GM18519 (cell line): ENCODE results near the gene CBFA2T3.
"Not testable (repeated sequence)": the region's sequence is repeated elsewhere in the genome, so short reads cannot be mapped to it uniquely, and the experiment has no call there.

Experiments used
- ATAC-seq: cut with Tn5 transposase; IDR thresholded peaks from one replicate; pipeline ENCODE4 v1.9.1; 2021; ENCODE audit warnings: mild to moderate bottlenecking, moderate library complexity; ENCODE audit not compliant: unreplicated experiment, low FRiP score

The CBFA2T3 gene

DNA sequence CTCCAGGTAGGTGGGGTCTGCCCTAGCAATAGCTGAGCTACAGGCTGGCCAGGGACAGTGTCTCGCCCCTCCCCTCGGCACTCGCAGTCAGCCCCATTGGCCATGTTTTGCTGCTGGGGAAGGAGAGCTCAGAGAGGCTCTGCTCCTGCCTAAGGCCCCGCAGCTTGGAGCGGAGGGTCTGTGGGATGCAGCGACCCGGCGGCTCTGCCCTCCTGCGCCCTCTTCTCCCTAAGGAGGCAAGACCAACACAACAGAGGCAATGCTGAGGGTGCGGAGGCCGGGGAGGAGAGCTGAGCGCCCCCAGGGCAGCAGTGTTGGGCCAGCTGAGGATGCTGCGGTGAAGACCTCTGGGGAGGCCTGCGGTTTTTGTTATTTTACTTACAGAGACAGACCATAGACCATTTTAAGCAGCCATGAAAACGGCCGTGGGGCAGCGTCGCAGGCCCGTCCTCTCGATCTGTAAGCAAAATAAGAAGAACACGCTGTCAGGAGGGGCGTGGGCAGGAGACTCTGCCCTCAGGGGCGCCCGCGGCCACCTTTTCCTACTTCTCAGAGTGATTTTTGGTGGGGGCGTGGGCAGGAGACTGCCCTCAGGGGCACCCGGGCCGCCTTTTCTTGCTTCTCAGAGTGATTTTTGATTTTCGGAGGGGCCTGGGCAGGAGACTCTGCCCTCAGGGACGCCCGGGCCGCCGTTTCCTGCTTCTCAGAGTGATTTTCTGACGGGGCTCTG lies 79.1 kb downstream of the CBFA2T3 start:
- no peak for ATAC-seq

DNA sequence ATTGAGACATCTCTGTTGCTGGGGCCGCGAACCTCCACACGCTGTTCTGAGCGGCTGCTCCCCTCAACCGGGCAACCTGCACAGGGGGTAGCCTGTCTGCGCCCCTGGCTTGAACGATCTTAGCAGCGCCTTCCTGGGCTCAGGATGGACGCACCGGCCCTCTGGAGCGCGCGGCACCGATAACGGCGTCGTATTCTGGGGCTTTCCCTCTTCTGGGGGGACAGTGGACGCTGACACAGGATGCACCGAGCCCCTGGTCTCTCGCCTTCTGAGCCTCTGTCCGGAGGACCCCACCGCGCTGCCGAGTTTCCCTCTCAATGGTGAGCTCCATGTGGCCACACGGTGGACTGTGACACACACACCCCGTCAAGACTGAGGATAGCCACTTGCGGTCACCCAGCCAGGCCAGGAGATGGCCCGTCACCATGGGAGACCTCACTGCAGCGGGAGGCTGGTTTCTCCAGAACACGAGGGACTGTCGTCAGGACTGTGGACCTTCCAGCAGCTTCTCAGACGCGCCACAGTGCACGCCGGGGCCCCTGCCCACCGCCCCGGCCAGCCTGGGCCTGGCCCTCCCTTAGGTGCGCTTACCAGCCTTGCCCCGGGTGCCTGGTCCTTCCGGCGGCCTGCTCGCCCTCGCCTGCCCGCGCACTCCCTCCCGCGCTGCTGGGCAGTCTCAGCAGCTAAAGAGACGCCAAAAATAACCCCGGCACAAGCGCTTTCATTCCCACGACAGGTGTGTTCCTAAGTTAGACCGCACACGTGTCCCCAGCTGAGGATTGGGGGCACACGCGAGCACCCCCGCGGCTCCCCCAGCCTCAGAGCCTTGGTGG lies 80.6 kb downstream of the CBFA2T3 start:
- ATAC-seq = no peak

DNA sequence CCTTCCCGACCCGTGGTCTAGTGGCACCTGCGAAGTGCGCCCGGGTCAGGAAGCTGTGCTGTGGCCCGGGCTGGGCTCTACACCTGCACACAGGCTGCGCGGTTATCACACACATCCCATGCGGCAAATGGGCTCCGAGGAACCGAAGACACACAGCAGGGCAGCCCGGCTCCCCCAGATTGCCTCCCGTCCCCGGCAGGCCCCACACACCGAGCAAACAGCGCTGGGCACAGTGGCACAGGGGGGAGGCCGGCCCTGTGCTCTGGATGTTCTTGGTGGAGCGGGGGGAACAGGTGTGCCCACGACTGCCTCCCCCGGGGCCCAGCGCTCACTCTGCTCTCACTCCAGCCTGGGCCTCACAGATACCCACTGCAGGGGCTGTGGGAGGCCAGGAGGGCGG lies 81.7 kb downstream of the CBFA2T3 start:
- no peak for ATAC-seq

DNA sequence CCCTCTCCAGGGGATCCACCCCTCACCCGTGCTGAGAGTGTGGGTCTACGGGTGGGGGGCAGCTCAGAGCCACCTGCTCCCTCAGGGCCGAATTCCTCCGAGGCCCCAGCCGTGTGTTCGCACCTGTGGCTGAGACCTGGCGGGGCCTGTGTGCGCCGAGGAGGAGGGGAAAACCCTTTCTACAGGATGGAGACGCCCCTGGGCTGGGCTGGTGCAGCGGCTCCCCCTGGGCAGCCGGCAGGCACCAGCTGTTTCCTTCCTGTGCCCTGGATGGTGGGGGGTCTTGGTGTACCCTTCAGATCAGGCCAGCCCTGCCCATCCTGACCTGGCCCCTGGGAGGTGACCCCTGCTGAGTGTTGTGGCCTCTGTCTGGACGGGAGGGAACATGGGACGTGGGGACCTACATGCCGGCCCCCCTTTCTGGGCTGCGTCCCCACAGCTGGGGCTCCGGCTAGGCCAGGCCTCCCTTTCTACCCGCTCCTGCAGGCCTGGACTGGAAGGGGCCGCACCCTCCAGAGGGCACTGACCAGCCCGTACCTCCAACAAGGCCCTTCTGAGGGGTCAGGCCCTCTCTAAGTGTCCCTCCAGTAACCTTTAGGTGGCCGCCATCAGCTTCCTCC lies 82.2 kb downstream of the CBFA2T3 start:
- no peak for ATAC-seq

DNA sequence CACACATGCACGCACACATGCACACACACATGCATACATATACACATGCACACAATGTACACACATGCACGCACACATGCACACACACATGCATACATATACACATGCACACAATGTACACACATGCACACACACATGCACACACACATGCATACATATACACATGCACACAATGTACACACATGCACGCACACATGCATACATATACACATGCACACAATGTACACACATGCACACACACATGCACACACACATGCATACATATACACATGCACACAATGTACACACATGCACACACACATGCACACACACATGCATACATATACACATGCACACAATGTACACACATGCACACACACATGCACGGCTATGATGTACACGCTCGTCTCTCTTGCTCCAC lies 82.7 kb downstream of the CBFA2T3 start:
- not testable (repeated sequence) for ATAC-seq

DNA sequence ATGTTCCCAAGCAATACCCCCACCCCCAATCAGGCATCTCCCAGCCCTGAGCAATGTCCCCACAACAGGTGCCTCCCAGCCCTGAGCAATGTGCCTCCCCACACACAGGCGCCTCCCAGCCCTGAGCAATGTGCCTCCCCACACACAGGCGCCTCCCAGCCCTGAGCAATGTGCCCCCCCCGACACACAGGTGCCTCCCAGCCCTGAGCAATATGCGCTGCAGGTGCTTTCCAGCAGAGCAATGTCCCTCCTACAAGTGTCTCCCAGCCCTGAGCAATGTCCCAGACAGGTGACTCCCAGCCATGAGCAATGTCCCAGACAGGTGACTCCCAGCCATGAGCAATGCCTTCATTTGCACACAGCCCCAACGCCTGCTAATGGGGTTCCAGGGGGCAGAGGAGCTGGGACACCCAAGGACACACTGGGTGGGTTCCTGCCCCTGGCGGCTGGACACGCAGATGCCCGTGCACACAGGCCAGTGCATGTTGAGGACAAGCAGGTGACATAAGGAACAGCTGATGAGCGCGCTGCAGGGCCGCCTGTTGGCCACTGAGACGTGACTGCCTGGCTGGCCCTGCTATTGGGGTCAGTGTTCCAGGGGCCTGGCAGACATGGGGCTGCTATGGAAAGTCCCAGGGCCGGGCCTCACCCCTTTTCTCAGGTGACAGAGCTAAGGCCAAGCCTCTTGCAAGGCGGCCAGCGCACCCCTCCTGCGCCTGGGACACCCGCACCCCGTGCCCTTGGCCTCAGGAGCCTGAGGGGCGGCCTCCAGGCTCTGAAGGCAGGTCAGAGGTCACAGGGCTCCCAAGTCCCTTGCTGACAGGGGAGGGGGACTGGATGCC lies 83.7 kb downstream of the CBFA2T3 start:
- ATAC-seq = no peak

DNA sequence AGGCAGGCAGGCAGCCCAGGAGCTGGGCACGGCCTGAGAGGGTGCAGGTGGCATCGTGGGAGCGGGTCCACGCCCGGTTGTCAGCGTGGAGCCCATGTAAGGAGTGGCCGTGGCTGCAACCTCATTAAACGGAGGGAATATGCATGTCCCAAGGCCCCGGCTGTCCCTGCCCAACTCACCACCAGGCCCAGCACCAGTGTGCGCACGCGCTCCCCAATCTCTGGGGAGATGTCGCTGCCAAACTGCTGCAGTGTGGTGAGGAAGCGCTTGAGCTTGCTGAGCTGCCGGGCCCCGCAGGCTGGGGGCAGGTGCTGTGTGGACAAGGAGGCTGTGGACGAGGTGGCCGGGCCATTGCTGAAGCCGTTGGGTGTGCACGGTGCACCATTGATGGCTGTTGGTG lies 84.9 kb downstream of the CBFA2T3 start:
- no peak for ATAC-seq

DNA sequence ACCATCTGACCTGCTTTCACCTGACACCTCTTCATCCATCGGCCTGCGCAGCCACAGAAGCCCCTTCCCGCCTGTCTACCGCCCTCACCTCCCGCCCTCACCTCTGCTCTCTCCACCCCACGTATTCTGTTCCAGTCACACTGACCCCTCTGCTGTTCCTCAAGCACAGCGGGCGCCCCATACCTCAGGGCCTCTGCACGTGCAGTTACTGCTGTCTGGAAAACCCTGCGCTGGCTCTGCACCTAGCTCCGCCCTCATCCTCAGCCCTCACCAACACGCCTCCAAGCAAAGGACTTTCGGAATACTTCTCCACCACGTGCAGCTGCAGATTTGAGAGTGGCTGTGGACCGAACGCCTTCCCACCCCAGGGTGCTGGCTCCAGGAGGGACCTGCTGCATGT lies 85.9 kb downstream of the CBFA2T3 start:
- ATAC-seq = no peak

DNA sequence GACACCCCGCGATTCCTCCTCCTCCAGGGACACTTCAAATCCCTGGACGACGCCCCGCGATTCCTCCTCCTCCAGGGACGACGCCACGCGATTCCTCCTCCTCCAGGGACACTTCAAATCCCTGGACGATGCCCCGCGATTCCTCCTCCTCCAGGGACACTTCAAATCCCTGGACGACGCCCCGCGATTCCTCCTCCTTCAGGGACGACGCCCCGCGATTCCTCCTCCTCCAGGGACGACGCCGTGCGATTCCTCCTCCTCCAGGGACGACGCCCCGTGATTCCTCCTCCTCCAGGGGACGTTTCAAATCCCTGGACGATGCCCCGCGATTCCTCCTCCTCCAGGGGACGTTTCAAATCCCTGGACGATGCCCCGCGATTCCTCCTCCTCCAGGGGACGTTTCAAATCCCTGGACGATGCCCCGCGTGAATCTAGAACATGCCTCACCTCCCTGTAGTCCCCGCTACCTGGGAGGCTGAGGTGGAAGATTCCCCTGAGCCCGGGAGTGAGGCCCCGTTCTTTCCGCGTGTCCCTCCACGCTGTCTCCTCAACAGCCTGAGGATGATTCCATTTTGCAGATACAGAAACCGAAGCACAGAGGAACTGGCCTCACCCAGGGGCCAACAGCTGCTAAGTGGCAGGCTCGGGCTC lies 87.2 kb downstream of the CBFA2T3 start:
- ATAC-seq = not testable (repeated sequence)

DNA sequence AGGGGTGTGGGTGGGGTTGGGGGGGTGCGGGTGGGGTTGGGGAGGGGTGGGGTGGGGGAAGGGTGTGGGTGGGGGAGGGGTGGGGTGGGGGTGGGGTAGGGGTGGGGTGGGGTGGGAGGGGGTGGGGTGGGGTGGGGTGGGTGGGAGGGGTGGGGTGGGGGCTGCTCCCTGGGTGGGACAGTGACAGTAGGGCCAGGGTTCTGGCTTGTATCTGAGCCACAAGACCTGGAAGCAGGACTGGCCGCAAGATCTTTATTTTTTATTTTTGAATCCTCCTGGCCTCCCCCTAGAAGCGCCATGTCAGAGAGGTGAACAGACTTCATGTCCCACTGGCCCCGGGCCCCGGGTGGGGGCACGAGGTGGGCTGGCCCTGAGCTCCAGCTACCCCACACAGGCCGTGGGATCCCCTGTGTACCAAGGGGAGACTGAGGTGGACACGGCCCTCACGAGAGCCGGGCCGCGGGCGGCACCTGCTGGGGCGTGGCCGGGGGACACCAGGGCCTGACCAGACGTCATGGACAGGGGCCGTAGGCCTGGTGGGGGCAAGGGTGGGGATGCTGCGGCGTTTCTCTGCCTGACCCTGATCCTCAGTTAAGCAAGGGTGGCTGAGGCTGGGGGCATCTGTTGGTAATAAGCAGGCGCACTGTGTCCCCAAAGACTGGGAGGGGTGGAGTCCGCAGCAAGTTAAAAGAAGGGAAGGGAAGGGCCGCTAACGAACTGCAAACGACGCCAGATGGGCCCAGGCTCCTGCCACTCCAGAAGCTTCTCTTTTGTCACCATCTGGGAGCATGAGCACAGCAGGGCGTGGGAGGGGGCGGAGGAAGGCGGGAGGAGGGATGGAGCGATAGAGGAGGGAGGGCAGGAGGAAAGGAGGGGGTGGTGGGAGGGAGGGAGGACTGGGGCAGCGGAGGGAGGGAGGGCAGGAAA lies 88.3 kb downstream of the CBFA2T3 start:
- ATAC-seq = no peak

DNA sequence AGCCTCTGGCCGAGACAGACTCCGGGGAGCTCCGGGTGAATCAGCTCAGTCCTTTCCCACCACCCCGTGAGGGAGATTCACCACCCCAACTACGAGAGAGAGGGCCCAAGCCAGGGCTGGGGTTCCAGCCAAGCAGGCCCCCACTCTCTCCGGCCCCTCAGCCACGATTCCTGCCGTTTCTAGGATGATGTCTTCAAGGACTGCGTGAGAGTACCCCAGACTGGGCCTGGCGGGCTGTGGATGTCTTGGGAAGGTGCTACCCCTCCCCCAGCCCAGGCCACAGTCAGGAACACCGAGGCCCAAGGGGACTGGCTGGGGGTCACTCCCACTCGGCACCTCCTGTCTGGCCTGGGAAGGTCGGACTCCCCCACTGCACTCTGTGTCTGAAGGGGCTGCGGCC lies 89.0 kb downstream of the CBFA2T3 start:
- ATAC-seq = no peak

DNA sequence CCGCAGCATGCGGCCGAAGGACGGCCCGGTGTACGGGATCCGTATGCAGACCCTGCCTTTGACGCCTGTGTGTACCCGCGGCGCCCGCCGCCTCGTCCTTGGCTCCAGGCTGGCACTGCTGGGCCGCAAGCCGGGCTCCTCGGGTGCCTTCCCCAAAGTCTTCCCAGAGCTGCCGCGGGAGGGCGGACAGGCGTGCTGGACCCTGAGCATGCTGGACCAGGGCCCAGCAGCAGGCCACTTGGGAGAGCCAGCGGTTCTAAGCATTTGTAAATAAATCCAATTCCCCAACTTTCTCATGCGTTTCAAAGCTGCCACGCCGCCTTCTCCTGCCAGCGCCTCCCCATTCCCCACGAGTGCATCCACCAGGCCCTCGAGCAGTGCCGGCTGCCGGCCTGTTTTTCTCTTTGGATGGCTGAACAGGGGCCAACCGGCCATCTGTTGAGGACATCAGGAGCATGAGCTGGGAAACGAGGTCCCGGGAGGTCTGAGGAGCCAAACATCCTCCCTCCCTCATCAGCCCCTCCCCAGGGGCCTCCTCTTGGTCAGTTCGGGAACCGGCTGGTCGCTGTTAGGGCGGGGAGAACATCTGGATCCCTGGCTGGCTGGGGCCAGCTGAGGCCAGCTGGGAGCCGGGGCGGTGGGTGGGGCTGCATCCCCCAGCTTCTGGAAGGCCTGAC lies 90.0 kb downstream of the CBFA2T3 start:
- no peak for ATAC-seq

DNA sequence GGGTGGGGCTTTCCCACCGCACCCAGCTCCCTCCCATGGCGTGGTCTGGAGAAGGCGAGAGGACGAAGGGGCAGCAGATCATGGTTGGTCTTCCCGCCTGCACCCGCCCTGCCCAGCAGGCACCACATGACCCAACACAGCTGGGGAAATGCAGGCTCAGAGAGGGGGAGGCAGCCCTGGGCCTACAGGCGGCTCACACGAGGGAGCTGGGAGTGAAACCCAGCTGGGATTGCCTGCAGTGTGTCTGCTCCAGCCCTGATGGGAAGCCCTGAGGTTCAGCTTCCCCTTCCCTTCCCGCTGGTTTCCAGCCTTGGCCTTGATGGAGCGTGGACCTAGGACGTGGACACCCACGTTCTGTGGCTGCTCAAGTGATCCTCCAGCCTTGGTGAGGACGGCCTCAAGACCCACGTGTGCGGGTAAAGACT lies 90.6 kb downstream of the CBFA2T3 start:
- ATAC-seq = no peak

DNA sequence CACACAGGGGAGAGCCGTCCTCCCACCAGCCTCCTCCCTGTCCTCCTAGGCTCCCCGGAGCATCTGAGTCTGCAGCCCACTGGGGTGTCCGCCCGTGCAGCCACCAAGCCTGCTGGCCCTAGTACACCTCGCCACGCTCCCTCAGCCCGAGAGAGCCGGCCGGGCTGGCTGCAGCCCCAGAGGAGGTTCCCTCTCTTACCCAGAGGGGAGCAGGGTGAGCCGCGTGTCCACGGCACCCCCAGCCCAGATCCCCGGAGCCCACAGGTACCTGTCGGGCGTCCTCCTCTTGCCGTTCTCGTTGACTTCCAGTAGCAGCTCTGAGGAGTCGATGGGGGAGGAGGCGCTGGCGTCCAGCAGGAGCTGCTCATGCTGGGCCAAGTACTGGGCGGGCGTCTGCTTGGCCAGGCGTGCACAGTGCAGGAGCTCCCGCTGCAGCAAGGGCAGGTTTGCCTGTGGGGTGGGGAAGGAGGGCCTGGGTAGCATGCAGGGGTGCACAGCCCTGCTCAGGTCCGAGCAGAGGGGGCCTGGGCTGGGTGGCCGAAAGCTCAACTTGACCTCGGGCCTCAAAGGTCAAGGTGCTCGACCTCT lies 91.2 kb downstream of the CBFA2T3 start:
- ATAC-seq = no peak

DNA sequence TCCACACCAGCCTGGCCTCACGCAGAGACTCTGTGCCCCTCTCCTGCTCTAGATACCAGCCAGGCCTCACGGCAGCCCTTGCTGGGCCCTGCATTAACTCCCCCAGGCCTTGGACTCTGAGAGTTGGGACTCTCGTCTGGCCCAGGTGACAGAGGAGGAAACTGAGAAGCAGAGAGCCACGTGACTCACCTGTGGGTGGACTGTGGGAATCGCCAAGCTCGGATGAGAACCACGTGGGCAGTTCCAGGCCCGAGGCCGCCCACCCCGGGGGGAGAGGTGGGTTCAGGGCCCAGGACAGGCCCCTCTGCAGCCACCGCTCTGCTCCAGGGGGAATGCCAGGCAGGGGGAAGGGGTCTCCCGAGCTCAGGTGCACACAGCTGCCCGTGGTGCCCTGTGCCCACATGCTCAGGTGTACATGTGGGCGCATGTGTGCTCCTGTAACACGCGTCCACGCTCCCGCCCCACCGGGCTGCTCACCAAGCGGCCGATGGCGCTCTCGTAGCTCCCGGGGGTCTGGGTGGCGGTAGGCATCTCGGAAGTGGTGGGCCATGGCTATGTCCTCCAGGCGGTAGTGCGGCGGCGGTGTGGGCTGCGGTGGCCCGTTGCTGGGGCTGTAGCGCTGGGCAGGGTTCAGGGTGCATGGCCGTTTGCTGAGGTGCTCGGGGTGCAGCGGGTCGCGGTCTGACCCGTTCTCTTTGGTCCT lies 92.3 kb downstream of the CBFA2T3 start:
- no peak for ATAC-seq

DNA sequence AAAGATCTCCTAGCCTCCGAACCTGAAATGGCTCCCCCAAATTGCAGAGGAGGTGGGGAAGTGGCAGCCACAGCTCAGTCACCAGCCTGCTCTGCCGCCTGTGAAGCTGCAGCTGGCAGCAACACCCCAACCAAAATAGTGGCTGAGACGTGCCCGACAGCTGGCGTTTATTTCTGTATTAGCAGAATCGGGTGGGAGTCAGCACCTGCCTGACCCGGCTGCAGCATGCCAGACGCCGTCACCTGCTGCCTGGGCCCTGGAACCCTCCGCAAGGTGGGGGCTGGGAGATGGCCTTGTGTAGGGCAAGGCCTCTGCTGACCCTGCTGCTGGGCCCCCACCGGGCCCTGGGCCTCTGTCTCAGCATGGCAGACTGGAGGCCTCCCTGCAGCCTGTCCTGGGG lies 93.1 kb downstream of the CBFA2T3 start:
- no peak for ATAC-seq

DNA sequence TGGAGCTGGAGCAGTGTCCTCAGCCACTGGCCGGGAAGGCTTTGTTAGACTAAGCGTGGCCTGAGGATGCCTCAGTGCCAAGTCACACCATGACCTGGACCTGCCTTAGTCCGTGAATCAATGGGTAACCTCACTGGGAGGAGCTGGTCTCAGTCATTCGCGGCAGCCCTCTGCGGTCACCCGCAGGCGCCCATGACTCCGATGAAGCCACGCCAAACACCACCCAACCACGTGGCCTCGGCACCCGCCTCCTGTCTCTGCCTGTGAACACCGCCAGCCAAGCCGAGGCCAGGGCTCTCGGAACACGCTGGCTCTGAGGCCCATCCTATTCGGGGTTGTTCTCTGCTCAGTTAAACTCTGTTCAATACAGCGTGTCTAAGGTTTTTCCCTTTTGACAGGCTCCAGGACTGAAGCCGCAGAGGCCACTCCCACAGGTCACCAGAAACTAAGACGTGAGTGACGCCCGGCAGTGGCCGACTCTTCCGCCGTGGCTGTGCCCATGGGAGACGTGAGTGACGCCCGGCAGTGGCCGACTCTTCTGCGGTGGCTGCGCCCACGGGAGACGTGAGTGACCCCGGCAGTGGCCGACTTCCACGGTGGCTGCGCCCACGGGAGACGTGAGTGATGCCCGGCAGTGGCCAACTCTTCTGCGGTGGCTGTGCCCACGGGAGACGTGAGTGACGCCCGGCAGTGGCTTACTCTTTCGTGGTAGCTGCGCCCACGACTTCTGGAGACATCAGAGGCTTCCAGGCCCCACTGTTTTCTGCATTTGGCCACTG lies 93.7 kb downstream of the CBFA2T3 start:
- no peak for ATAC-seq
